Measurements from ENCODE around the gene DPH1. TPM values are rescaled to one million over a fixed set of nuclear protein-coding genes. Genes with fewer than 3 reads are reported as not detected.

DPH1 gene
- total and polyA plus RNA-seq, 2 donors, result 16.5 to 26.4 TPM

- peaks cover 59 to 99% of the 10 kb centered on the region in 2 donors for H3K27me3 ChIP-seq (ENCODE audit: control insufficient read depth in 2 of 2, insufficient read depth in 1 of 2, low read length in 1 of 2)
- peak overlapping the region in 1 of 2 donors; percentile 63 for H3K4me3 ChIP-seq (ENCODE audit: low read length in 2 of 2)
- H3K4me1 ChIP-seq (ENCODE audit: control insufficient read depth in 2 of 2, insufficient read depth in 2 of 2, low read length in 2 of 2), result peaks cover 18 to 34% of the 10 kb centered on the region in 2 donors
- no peaks in the 10 kb centered on the region for H3K36me3 ChIP-seq (ENCODE audit: control insufficient read depth in 2 of 2, insufficient read depth in 2 of 2, low read length in 1 of 2)
- no peaks in the 10 kb centered on the region for H3K9me3 ChIP-seq (ENCODE audit: control insufficient read depth in 2 of 2, insufficient read depth in 1 of 2, low read length in 1 of 2)
- peak in 2 of 9 donors; percentile 43 to 65 for DNase-seq (ENCODE audit: low read depth in 6 of 9, low spot score in 9 of 9)
- H3K27ac ChIP-seq (ENCODE audit: low read depth in 1 of 2, low read length in 1 of 2), result no peak overlapping the region
- WGBS, result 3% methylated on average over 85 of the region's 85 CpGs
Measured at GRCh38 chr17:2023692-2024571, 6.0 kb upstream of the DPH1 start.

GRCh38 chr17:2024572-2025219, 5.3 kb upstream of the DPH1 start:
- H3K9me3 ChIP-seq (ENCODE audit: control insufficient read depth in 2 of 2, insufficient read depth in 1 of 2, low read length in 1 of 2), result peaks cover 0 to 2% of the 10 kb centered on the region in 2 donors
- peaks cover 61 to 99% of the 10 kb centered on the region in 2 donors for H3K27me3 ChIP-seq (ENCODE audit: control insufficient read depth in 2 of 2, insufficient read depth in 1 of 2, low read length in 1 of 2)
- peak overlapping the region in 1 of 2 donors; percentile 63 for H3K4me3 ChIP-seq (ENCODE audit: low read length in 2 of 2)
- H3K36me3 ChIP-seq (ENCODE audit: control insufficient read depth in 2 of 2, insufficient read depth in 2 of 2, low read length in 1 of 2), result no peaks in the 10 kb centered on the region
- 1% methylated on average over 73 of the region's 73 CpGs for WGBS
- no peak overlapping the region for H3K27ac ChIP-seq (ENCODE audit: low read depth in 1 of 2, low read length in 1 of 2)
- peaks cover 18 to 39% of the 10 kb centered on the region in 2 donors for H3K4me1 ChIP-seq (ENCODE audit: control insufficient read depth in 2 of 2, insufficient read depth in 2 of 2, low read length in 2 of 2)
- DNase-seq (ENCODE audit: low read depth in 6 of 9, low spot score in 9 of 9), result no peak

- peak within 1 kb of the TSS; percentile 8 to 63 for H3K4me3 ChIP-seq (ENCODE audit: low read length in 2 of 2)
- H3K27ac ChIP-seq (ENCODE audit: low read depth in 1 of 2, low read length in 1 of 2), result no peak within 1 kb of the TSS
- 1% methylated on average over 47 of the region's 47 CpGs for WGBS
- peaks cover 18 to 44% of the 10 kb centered on the region in 2 donors for H3K4me1 ChIP-seq (ENCODE audit: control insufficient read depth in 2 of 2, insufficient read depth in 2 of 2, low read length in 2 of 2)
- peaks cover 62 to 100% of the 10 kb centered on the region in 2 donors for H3K27me3 ChIP-seq (ENCODE audit: control insufficient read depth in 2 of 2, insufficient read depth in 1 of 2, low read length in 1 of 2)
- H3K9me3 ChIP-seq (ENCODE audit: control insufficient read depth in 2 of 2, insufficient read depth in 1 of 2, low read length in 1 of 2), result peaks cover 0 to 5% of the 10 kb centered on the region in 2 donors
- peak in 6 of 9 donors; percentile 48 to 82 (median 67) for DNase-seq (ENCODE audit: low read depth in 6 of 9, low spot score in 9 of 9)
- no peaks in the 10 kb centered on the region for H3K36me3 ChIP-seq (ENCODE audit: control insufficient read depth in 2 of 2, insufficient read depth in 2 of 2, low read length in 1 of 2)
Measured at GRCh38 chr17:2025220-2025621, 4.7 kb upstream of the DPH1 start, which contains the start of gene RTN4RL1. TSS of gene RTN4RL1 (minus strand) at chr17:2025334. CDS start at chr17:2024865, 469 bp downstream.

- no peak overlapping the region for H3K27ac ChIP-seq (ENCODE audit: low read depth in 1 of 2, low read length in 1 of 2)
- peaks cover 60 to 96% of the 10 kb centered on the region in 2 donors for H3K27me3 ChIP-seq (ENCODE audit: control insufficient read depth in 2 of 2, insufficient read depth in 1 of 2, low read length in 1 of 2)
- WGBS, result 3% methylated on average over 55 of the region's 55 CpGs
- peaks cover 18 to 48% of the 10 kb centered on the region in 2 donors for H3K4me1 ChIP-seq (ENCODE audit: control insufficient read depth in 2 of 2, insufficient read depth in 2 of 2, low read length in 2 of 2)
- DNase-seq (ENCODE audit: low read depth in 6 of 9, low spot score in 9 of 9), result no peak
- H3K4me3 ChIP-seq (ENCODE audit: low read length in 2 of 2), result peak overlapping the region; percentile 8 to 63
- peaks cover 0 to 5% of the 10 kb centered on the region in 2 donors for H3K9me3 ChIP-seq (ENCODE audit: control insufficient read depth in 2 of 2, insufficient read depth in 1 of 2, low read length in 1 of 2)
- no peaks in the 10 kb centered on the region for H3K36me3 ChIP-seq (ENCODE audit: control insufficient read depth in 2 of 2, insufficient read depth in 2 of 2, low read length in 1 of 2)
Measured at GRCh38 chr17:2025622-2026309, 4.2 kb upstream of the DPH1 start.

- peaks cover 0 to 5% of the 10 kb centered on the region in 2 donors for H3K9me3 ChIP-seq (ENCODE audit: control insufficient read depth in 2 of 2, insufficient read depth in 1 of 2, low read length in 1 of 2)
- peaks cover 16 to 49% of the 10 kb centered on the region in 2 donors for H3K4me1 ChIP-seq (ENCODE audit: control insufficient read depth in 2 of 2, insufficient read depth in 2 of 2, low read length in 2 of 2)
- peaks cover 57 to 76% of the 10 kb centered on the region in 2 donors for H3K27me3 ChIP-seq (ENCODE audit: control insufficient read depth in 2 of 2, insufficient read depth in 1 of 2, low read length in 1 of 2)
- no peak overlapping the region for H3K27ac ChIP-seq (ENCODE audit: low read depth in 1 of 2, low read length in 1 of 2)
- 85% methylated on average over 11 of the region's 11 CpGs for WGBS
- H3K36me3 ChIP-seq (ENCODE audit: control insufficient read depth in 2 of 2, insufficient read depth in 2 of 2, low read length in 1 of 2), result no peaks in the 10 kb centered on the region
- no peak overlapping the region for H3K4me3 ChIP-seq (ENCODE audit: low read length in 2 of 2)
- no peak for DNase-seq (ENCODE audit: low read depth in 6 of 9, low spot score in 9 of 9)
Measured at GRCh38 chr17:2027528-2028233, 2.3 kb upstream of the DPH1 start.

GRCh38 chr17:2028234-2028614, 1.7 kb upstream of the DPH1 start:
- Histone ChIP-seq H3K4me1 (ENCODE audit: control insufficient read depth in 2 of 2, insufficient read depth in 2 of 2, low read length in 2 of 2) (peaks cover 15 to 43% of the 10 kb centered on the region in 2 donors), H3K36me3 (ENCODE audit: control insufficient read depth in 2 of 2, insufficient read depth in 2 of 2, low read length in 1 of 2) (no peaks in the 10 kb centered on the region), H3K27me3 (ENCODE audit: control insufficient read depth in 2 of 2, insufficient read depth in 1 of 2, low read length in 1 of 2) (peaks cover 51 to 71% of the 10 kb centered on the region in 2 donors), H3K9me3 (ENCODE audit: control insufficient read depth in 2 of 2, insufficient read depth in 1 of 2, low read length in 1 of 2) (peaks cover 0 to 5% of the 10 kb centered on the region in 2 donors), H3K27ac (ENCODE audit: low read depth in 1 of 2, low read length in 1 of 2) (no peak overlapping the region), H3K4me3 (ENCODE audit: low read length in 2 of 2) (no peak overlapping the region)
- WGBS, result 95% methylated on average over 5 of the region's 5 CpGs
- DNase-seq (ENCODE audit: low read depth in 6 of 9, low spot score in 9 of 9), result no peak

GRCh38 chr17:2028737-2029136, 1.2 kb upstream of the DPH1 start:
- Histone ChIP-seq H3K4me1 (ENCODE audit: control insufficient read depth in 2 of 2, insufficient read depth in 2 of 2, low read length in 2 of 2) (peaks cover 15 to 41% of the 10 kb centered on the region in 2 donors), H3K27ac (ENCODE audit: low read depth in 1 of 2, low read length in 1 of 2) (no peak overlapping the region), H3K4me3 (ENCODE audit: low read length in 2 of 2) (no peak overlapping the region), H3K36me3 (ENCODE audit: control insufficient read depth in 2 of 2, insufficient read depth in 2 of 2, low read length in 1 of 2) (peaks cover 0 to 2% of the 10 kb centered on the region in 2 donors), H3K27me3 (ENCODE audit: control insufficient read depth in 2 of 2, insufficient read depth in 1 of 2, low read length in 1 of 2) (peaks cover 46 to 66% of the 10 kb centered on the region in 2 donors), H3K9me3 (ENCODE audit: control insufficient read depth in 2 of 2, insufficient read depth in 1 of 2, low read length in 1 of 2) (peaks cover 0 to 5% of the 10 kb centered on the region in 2 donors)
- 73% methylated on average over 6 of the region's 6 CpGs for WGBS
- no peak for DNase-seq (ENCODE audit: low read depth in 6 of 9, low spot score in 9 of 9)

- Histone ChIP-seq H3K9me3 (ENCODE audit: control insufficient read depth in 2 of 2, insufficient read depth in 1 of 2, low read length in 1 of 2) (peaks cover 0 to 5% of the 10 kb centered on the region in 2 donors), H3K36me3 (ENCODE audit: control insufficient read depth in 2 of 2, insufficient read depth in 2 of 2, low read length in 1 of 2) (peaks cover 2 to 7% of the 10 kb centered on the region in 2 donors), H3K4me3 (ENCODE audit: low read length in 2 of 2) (peak overlapping the region; percentile 64 to 91), H3K4me1 (ENCODE audit: control insufficient read depth in 2 of 2, insufficient read depth in 2 of 2, low read length in 2 of 2) (peaks cover 0 to 25% of the 10 kb centered on the region in 2 donors), H3K27me3 (ENCODE audit: control insufficient read depth in 2 of 2, insufficient read depth in 1 of 2, low read length in 1 of 2) (peaks cover 26 to 46% of the 10 kb centered on the region in 2 donors), H3K27ac (ENCODE audit: low read depth in 1 of 2, low read length in 1 of 2) (no peak overlapping the region)
- DNase-seq (ENCODE audit: low read depth in 6 of 9, low spot score in 9 of 9), result no peak
- WGBS, result 39% methylated on average over 10 of the region's 10 CpGs
Measured at GRCh38 chr17:2030779-2031163, 818 bp downstream of the DPH1 start.
